SK-N-SH (cell line): Measurements from ENCODE around the gene RPL12. TPM values are rescaled to one million over a fixed set of nuclear protein-coding genes. Genes with fewer than 3 reads are reported as not detected.

Source experiments
- CTCF ChIA-PET: fragments of 300-600, 350-600 bp; formaldehyde crosslinking; extraction: SDS; loops from one replicate; lab custom pipeline; 2021; lab: Yijun Ruan, JAX
- POLR2A ChIA-PET: fragments of 350-600 bp; sonication (Branson Sonifier 250); formaldehyde crosslinking; extraction: SDS; loops from one replicate; lab custom pipeline; 2020; ENCODE audit warnings: antibody characterized with exemption, inconsistent platforms; lab: Yijun Ruan, JAX
- DNase-seq: peaks from one replicate; pipeline ENCODE4 v3.0.0; 2012
- H2AFZ ChIP-seq: fragments of 200-600 bp; sonication (generic); 2 replicates; pipeline ENCODE4 v1.8.1; 2016; ENCODE audit warnings: antibody characterized with exemption, mild to moderate bottlenecking, low read depth
- H3F3A ChIP-seq: fragments of 200-600 bp; sonication (generic); replicated peaks from 2 replicates; pipeline ENCODE3; 2016; ENCODE audit warnings: antibody characterized with exemption, mild to moderate bottlenecking; ENCODE audit not compliant: insufficient read depth
- H3K27ac ChIP-seq, 2 experiments: fragments of 200-500 bp in 1 of 2; fragments of 200-600 bp in 1 of 2; sonication (Bioruptor generic) in 1 of 2; sonication (generic), shearing (Covaris generic) in 1 of 2; 2 replicates each; pipeline versions ENCODE4 v1.5.1 to v1.6.1; 2014 to 2016; ENCODE audit warnings: low read depth in 2 of 2, inconsistent platforms in 1 of 2, low read length in 1 of 2, mild to moderate bottlenecking in 1 of 2, mixed read lengths in 1 of 2
- H3K27me3 ChIP-seq: fragments of 200-600 bp; sonication (generic), shearing (Covaris generic); 2 replicates; pipeline ENCODE4 v1.6.1; 2016; ENCODE audit warnings: mixed run types; ENCODE audit not compliant: insufficient read depth
- H3K36me3 ChIP-seq, 2 experiments: fragments of 200-500 bp in 1 of 2; fragments of 200-600 bp in 1 of 2; sonication (Bioruptor generic) in 1 of 2; sonication (generic) in 1 of 2; replicated peaks in 1 of 2; 2 replicates each; pipeline versions ENCODE3 to v1.5.1; 2014 to 2016; ENCODE audit warnings: low read length in 1 of 2, mild to moderate bottlenecking in 1 of 2; ENCODE audit not compliant: insufficient read depth in 2 of 2, control insufficient read depth in 1 of 2
- H3K4me1 ChIP-seq, 2 experiments: fragments of 200-500 bp in 1 of 2; fragments of 200-600 bp in 1 of 2; sonication (Bioruptor generic) in 1 of 2; sonication (generic), shearing (Covaris generic) in 1 of 2; 2 replicates each; pipeline versions ENCODE4 v1.5.1 to v1.6.1; 2014 to 2016; ENCODE audit warnings: low read depth in 1 of 2, low read length in 1 of 2, mixed run types in 1 of 2; ENCODE audit not compliant: insufficient read depth in 2 of 2, control insufficient read depth in 1 of 2
- H3K4me2 ChIP-seq: fragments of 200-600 bp; sonication (generic), shearing (Covaris generic); 2 replicates; pipeline ENCODE4 v1.6.1; 2017; ENCODE audit warnings: mixed run types
- H3K4me3 ChIP-seq, 2 experiments: fragments of 200-500 bp in 1 of 2; fragments of 200-600 bp in 1 of 2; sonication (Bioruptor generic) in 1 of 2; sonication (generic), shearing (Covaris generic) in 1 of 2; 2 replicates each; pipeline versions ENCODE4 v1.5.1 to v1.8.1; 2014 to 2016; ENCODE audit warnings: low read depth in 2 of 2, inconsistent platforms in 1 of 2, low read length in 1 of 2, mild to moderate bottlenecking in 1 of 2, mixed read lengths in 1 of 2, moderate library complexity in 1 of 2
- H3K79me2 ChIP-seq: fragments of 200-600 bp; sonication (generic); 2 replicates; pipeline ENCODE4 v1.8.1; 2017; ENCODE audit warnings: mild to moderate bottlenecking; ENCODE audit not compliant: insufficient read depth
- H3K9ac ChIP-seq: fragments of 200-600 bp; sonication (generic); 2 replicates; pipeline ENCODE4 v1.6.1; 2017; ENCODE audit warnings: mixed run types
- H3K9me2 ChIP-seq: fragments of 200-600 bp; sonication (generic); 2 replicates; pipeline ENCODE4 v1.6.1; 2017; ENCODE audit warnings: mixed run types
- H3K9me3 ChIP-seq: fragments of 200-600 bp; sonication (generic); 2 replicates; pipeline ENCODE4 v1.6.1; 2017; ENCODE audit warnings: mixed run types, mild to moderate bottlenecking, moderate library complexity
- H4K20me1 ChIP-seq: fragments of 200-600 bp; sonication (generic); 2 replicates; pipeline ENCODE4 v1.6.1; 2017; ENCODE audit warnings: mild to moderate bottlenecking, mixed run types; ENCODE audit not compliant: insufficient read depth
- CHD2 ChIP-seq: fragments of 150-350 bp; IDR thresholded peaks from 2 replicates; pipeline ENCODE4 v1.6.1; 2018; ENCODE audit warnings: low read length; ENCODE audit not compliant: partially characterized antibody
- EP300 ChIP-seq, 2 experiments: IDR thresholded peaks; 2 replicates each; pipeline versions ENCODE4 v1.4.0 to v1.6.1; 2012; ENCODE audit warnings: borderline replicate concordance in 1 of 2, low read depth in 1 of 2, low read length in 1 of 2
- EZH2phosphoT487 ChIP-seq: fragments of 200-600 bp; sonication (generic); IDR thresholded peaks from 2 replicates; pipeline ENCODE4 v1.6.1; 2017; ENCODE audit warnings: low read depth, mixed run types, mild to moderate bottlenecking, antibody characterized with exemption, moderate library complexity, borderline replicate concordance
- FOXJ3 ChIP-seq: sonication (generic); formaldehyde crosslinking; IDR thresholded peaks from 2 replicates; pipeline ENCODE4 v1.5.1; 2020; ENCODE audit warnings: mild to moderate bottlenecking, missing genetic modification reagents
- GABPA ChIP-seq: IDR thresholded peaks from 2 replicates; pipeline ENCODE4 v1.4.0; 2012; ENCODE audit warnings: low read depth, mild to moderate bottlenecking
- GATA2 ChIP-seq: sonication (generic); formaldehyde crosslinking; IDR thresholded peaks from 2 replicates; pipeline ENCODE4 v1.5.0; 2020; ENCODE audit warnings: mild to moderate bottlenecking, missing genetic modification reagents
- JUND ChIP-seq: IDR thresholded peaks from 2 replicates; pipeline ENCODE4 v1.4.0; 2012
- NFIC ChIP-seq: IDR thresholded peaks from 2 replicates; pipeline ENCODE4 v1.4.0; 2012; ENCODE audit warnings: borderline replicate concordance
- NRF1 ChIP-seq: IDR thresholded peaks from 2 replicates; pipeline ENCODE4 v1.6.1; 2012; ENCODE audit warnings: low read depth, mild to moderate bottlenecking, low read length
- POLR2AphosphoS5 ChIP-seq: IDR thresholded peaks from 2 replicates; pipeline ENCODE4 v1.6.1; 2012; ENCODE audit warnings: low read depth, low read length
- RFX5 ChIP-seq: IDR thresholded peaks from 2 replicates; pipeline ENCODE4 v1.6.1; 2012; ENCODE audit warnings: mild to moderate bottlenecking, improper control_type of control experiment, low read length
- RXRA ChIP-seq: IDR thresholded peaks from 2 replicates; pipeline ENCODE4 v1.4.0; 2012; ENCODE audit warnings: low read depth, mild to moderate bottlenecking, borderline replicate concordance
- SIN3A ChIP-seq: IDR thresholded peaks from 2 replicates; pipeline ENCODE4 v1.6.1; 2012; ENCODE audit warnings: low read depth, mild to moderate bottlenecking, low read length, moderate library complexity, borderline replicate concordance
- SMC3 ChIP-seq: IDR thresholded peaks from 2 replicates; pipeline ENCODE4 v1.6.1; 2012; ENCODE audit warnings: low read depth, low read length, improper control_type of control experiment
- TAF1 ChIP-seq: IDR thresholded peaks from 2 replicates; pipeline ENCODE4 v1.6.1; 2012; ENCODE audit warnings: low read depth, mild to moderate bottlenecking, low read length, moderate library complexity, borderline replicate concordance
- TCF12 ChIP-seq: IDR thresholded peaks from 2 replicates; pipeline ENCODE4 v1.4.0; 2012
- WGBS: methylation state at CpG from one replicate; pipeline ENCODE4 v1.1.6; 2017; ENCODE audit warnings: low lambda C conversion rate; 5-methylcytosine and 5-hydroxymethylcytosine counted together
- polyA plus RNA-seq, 3 experiments: library from polyadenylated mRNA; depleted of rRNA; stranded (reverse); fragments of >200 nt; gene quantifications; 2 replicates each; pipeline ENCODE4 v1.2.3, GENCODE V29; 2012
- TF ChIP-seq, protein P1 (sequence below): fragments of 150-350 bp; IDR thresholded peaks from 2 replicates; pipeline ENCODE4 v1.6.1; 2017; ENCODE audit warnings: antibody characterized with exemption, low read length, low read depth, borderline replicate concordance
- TF ChIP-seq, protein P2 (sequence below): IDR thresholded peaks from 2 replicates; pipeline ENCODE4 v1.4.0; 2012; ENCODE audit warnings: low read depth, borderline replicate concordance
- TF ChIP-seq, protein P3 (sequence below): IDR thresholded peaks from 2 replicates; pipeline ENCODE4; 2012
- TF ChIP-seq, protein P4 (sequence below): IDR thresholded peaks from 2 replicates; pipeline ENCODE4 v1.4.0; 2012; ENCODE audit warnings: low read depth
- TF ChIP-seq, protein P5 (sequence below): IDR thresholded peaks from 2 replicates; pipeline ENCODE4 v1.6.1; 2012; ENCODE audit warnings: mild to moderate bottlenecking, low read depth, low read length, moderate library complexity

RPL12 gene
- polyA plus RNA-seq, 1 of the 3 experiments (the other 2 are of a cell fraction) = 3,270 TPM

DNA sequence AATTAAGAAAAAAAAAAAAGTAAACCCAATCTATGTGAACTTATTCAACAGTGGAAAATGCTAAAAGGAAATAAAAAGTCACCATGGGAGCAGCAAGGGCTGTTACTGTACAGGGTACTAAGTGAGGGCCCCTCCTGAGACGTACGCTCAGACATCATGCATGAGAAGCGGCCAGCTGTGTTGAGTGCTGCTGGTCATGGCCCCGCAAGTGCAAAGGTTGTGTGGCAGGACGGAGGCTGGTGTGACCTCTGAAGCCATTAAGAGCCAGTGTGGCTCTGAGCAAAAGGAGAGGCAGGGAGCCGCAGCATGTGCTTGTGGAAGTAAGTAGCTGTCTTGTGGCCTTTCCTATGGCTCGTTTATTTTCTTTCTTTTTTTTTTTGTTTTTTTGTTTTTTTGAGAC, 30.1 kb downstream of the RPL12 start:
- Histone ChIP-seq H3K9ac (no peak overlapping the region), H3K9me3 (no peaks in the 10 kb centered on the region), H4K20me1 (peaks cover 10% of the 10 kb centered on the region; the same call in 1 of the 2 replicates), H3K9me2 (no peaks in the 10 kb centered on the region), H3K4me1 (peaks cover 7 to 25% of the 10 kb centered on the region in 2 experiments; a peak in 3 of 4 replicates), H3K79me2 (peaks cover 37% of the 10 kb centered on the region), H3K4me3 (no peak overlapping the region), H3K36me3 (no peaks in the 10 kb centered on the region), H3K4me2 (no peak overlapping the region), H3F3A (peaks cover 4% of the 10 kb centered on the region), H3K27ac (no peak overlapping the region), H2AFZ (no peak overlapping the region), H3K27me3 (no peaks in the 10 kb centered on the region)
- 84% methylated on average over 7 of the region's 7 CpGs for WGBS
- DNase-seq = no peak
- ChIA-PET CTCF (no interaction called here), POLR2A (interaction anchor here (0.8 kb wide), 1 partner anchor 197 kb away, joined by 4 read pairs; no protein-coding TSS in a partner anchor)
- TF ChIP-seq CHD2 (no peak), NRF1 (no peak), RXRA (no peak), RFX5 (no peak), GABPA (no peak), POLR2AphosphoS5 (no peak), TAF1 (no peak), JUND (no peak), TCF12 (no peak), GATA2 (CRISPR knock-in tag) (no peak), NFIC (no peak)
- TF ChIP-seq, protein P1, sequence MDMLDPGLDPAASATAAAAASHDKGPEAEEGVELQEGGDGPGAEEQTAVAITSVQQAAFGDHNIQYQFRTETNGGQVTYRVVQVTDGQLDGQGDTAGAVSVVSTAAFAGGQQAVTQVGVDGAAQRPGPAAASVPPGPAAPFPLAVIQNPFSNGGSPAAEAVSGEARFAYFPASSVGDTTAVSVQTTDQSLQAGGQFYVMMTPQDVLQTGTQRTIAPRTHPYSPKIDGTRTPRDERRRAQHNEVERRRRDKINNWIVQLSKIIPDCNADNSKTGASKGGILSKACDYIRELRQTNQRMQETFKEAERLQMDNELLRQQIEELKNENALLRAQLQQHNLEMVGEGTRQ = no peak

DNA sequence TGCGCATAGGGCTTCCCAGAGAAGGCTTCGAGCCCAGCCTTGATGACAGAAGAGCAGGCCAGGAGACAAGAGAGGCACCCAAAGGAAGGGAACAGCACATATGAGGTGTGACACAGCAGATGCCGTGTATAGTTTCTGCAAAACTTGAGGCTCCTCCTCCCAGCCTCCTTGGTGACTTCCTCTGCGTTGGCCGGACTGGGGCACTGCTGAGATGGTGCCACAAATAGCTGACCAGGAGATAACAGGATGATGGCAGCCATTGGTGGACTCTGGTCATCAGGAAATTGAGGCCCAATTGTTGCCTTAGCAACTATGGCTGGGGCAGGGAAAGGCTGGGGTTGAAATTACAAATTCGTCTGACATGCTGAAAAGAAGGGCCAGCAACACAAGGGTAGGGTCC, 31.9 kb downstream of the RPL12 start:
- Histone ChIP-seq H3K27ac (no peak overlapping the region), H3K9me2 (no peaks in the 10 kb centered on the region), H3K4me1 (peaks cover 7 to 19% of the 10 kb centered on the region in 2 experiments; a peak in 2 of 4 replicates), H3K4me3 (no peak overlapping the region), H3K4me2 (no peak overlapping the region), H2AFZ (no peak overlapping the region), H3F3A (peaks cover 4% of the 10 kb centered on the region), H3K9me3 (no peaks in the 10 kb centered on the region), H4K20me1 (no peaks in the 10 kb centered on the region), H3K79me2 (peaks cover 20% of the 10 kb centered on the region), H3K27me3 (no peaks in the 10 kb centered on the region), H3K9ac (no peak overlapping the region), H3K36me3 (no peaks in the 10 kb centered on the region)
- CTCF ChIA-PET = interaction anchor here (0.8 kb wide), 1 partner anchor 9 kb away, joined by 3 read pairs; no protein-coding TSS in a partner anchor
- WGBS = 100% methylated on average over 1 of the region's 6 CpGs
- POLR2A ChIA-PET = no interaction called here
- no peak for DNase-seq
- TF ChIP-seq, protein P2, sequence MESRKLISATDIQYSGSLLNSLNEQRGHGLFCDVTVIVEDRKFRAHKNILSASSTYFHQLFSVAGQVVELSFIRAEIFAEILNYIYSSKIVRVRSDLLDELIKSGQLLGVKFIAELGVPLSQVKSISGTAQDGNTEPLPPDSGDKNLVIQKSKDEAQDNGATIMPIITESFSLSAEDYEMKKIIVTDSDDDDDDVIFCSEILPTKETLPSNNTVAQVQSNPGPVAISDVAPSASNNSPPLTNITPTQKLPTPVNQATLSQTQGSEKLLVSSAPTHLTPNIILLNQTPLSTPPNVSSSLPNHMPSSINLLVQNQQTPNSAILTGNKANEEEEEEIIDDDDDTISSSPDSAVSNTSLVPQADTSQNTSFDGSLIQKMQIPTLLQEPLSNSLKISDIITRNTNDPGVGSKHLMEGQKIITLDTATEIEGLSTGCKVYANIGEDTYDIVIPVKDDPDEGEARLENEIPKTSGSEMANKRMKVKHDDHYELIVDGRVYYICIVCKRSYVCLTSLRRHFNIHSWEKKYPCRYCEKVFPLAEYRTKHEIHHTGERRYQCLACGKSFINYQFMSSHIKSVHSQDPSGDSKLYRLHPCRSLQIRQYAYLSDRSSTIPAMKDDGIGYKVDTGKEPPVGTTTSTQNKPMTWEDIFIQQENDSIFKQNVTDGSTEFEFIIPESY = no peak
- no peak for TF ChIP-seq RXRA
- TF ChIP-seq SMC3 = no peak
- TF ChIP-seq FOXJ3 (CRISPR knock-in tag) = no peak
- no peak for TF ChIP-seq NRF1
- TF ChIP-seq POLR2AphosphoS5 = no peak
- TF ChIP-seq GATA2 (CRISPR knock-in tag) = no peak
- TF ChIP-seq, protein P3, sequence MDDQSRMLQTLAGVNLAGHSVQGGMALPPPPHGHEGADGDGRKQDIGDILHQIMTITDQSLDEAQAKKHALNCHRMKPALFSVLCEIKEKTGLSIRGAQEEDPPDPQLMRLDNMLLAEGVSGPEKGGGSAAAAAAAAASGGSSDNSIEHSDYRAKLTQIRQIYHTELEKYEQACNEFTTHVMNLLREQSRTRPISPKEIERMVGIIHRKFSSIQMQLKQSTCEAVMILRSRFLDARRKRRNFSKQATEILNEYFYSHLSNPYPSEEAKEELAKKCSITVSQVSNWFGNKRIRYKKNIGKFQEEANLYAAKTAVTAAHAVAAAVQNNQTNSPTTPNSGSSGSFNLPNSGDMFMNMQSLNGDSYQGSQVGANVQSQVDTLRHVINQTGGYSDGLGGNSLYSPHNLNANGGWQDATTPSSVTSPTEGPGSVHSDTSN = no peak
- TF ChIP-seq EZH2phosphoT487 = no peak
- TF ChIP-seq JUND = no peak
- TF ChIP-seq, protein P4, sequence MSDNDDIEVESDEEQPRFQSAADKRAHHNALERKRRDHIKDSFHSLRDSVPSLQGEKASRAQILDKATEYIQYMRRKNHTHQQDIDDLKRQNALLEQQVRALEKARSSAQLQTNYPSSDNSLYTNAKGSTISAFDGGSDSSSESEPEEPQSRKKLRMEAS = no peak
- no peak for TF ChIP-seq SIN3A
- TF ChIP-seq EP300 (IDR thresholded peaks at IDR 0.05; ENCODE audit: borderline replicate concordance in 1 of 2, low read depth in 1 of 2, low read length in 1 of 2) = no peak
- TF ChIP-seq, protein P5, sequence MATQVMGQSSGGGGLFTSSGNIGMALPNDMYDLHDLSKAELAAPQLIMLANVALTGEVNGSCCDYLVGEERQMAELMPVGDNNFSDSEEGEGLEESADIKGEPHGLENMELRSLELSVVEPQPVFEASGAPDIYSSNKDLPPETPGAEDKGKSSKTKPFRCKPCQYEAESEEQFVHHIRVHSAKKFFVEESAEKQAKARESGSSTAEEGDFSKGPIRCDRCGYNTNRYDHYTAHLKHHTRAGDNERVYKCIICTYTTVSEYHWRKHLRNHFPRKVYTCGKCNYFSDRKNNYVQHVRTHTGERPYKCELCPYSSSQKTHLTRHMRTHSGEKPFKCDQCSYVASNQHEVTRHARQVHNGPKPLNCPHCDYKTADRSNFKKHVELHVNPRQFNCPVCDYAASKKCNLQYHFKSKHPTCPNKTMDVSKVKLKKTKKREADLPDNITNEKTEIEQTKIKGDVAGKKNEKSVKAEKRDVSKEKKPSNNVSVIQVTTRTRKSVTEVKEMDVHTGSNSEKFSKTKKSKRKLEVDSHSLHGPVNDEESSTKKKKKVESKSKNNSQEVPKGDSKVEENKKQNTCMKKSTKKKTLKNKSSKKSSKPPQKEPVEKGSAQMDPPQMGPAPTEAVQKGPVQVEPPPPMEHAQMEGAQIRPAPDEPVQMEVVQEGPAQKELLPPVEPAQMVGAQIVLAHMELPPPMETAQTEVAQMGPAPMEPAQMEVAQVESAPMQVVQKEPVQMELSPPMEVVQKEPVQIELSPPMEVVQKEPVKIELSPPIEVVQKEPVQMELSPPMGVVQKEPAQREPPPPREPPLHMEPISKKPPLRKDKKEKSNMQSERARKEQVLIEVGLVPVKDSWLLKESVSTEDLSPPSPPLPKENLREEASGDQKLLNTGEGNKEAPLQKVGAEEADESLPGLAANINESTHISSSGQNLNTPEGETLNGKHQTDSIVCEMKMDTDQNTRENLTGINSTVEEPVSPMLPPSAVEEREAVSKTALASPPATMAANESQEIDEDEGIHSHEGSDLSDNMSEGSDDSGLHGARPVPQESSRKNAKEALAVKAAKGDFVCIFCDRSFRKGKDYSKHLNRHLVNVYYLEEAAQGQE = no peak
